CD4-positive, alpha-beta T cell treated with Interleukin-17A for 1 hour (primary cell): Measurements from ENCODE around the gene PPP3CA.

Source experiments
- DNase-seq: peaks from one replicate; pipeline ENCODE4 v3.0.0-alpha.2; 2020

PPP3CA gene

GRCh38 chr4:101081695-101082369 is 265.5 kb downstream of the PPP3CA start:
- no peak for DNase-seq

- no peak for DNase-seq
These were observed 266.2 kb downstream of the PPP3CA start for GRCh38 chr4:101081166-101081565.

GRCh38 chr4:101078950-101079349 is 268.4 kb downstream of the PPP3CA start:
- DNase-seq = no peak

- no peak for DNase-seq
These were observed 271.3 kb downstream of the PPP3CA start for GRCh38 chr4:101076032-101076431.

- DNase-seq = no peak
These were observed 271.8 kb downstream of the PPP3CA start for GRCh38 chr4:101075536-101075935.

- no peak for DNase-seq
These were observed 273.0 kb downstream of the PPP3CA start for GRCh38 chr4:101074326-101074725.

GRCh38 chr4:101071241-101071640 is 276.1 kb downstream of the PPP3CA start:
- no peak for DNase-seq

- no peak for DNase-seq
These were observed 279.2 kb downstream of the PPP3CA start for GRCh38 chr4:101068115-101068514.

GRCh38 chr4:101067383-101067782 is 279.9 kb downstream of the PPP3CA start:
- no peak for DNase-seq

GRCh38 chr4:101066626-101067170 is 280.6 kb downstream of the PPP3CA start:
- DNase-seq = no peak

- no peak for DNase-seq
These were observed 281.3 kb downstream of the PPP3CA start for GRCh38 chr4:101065935-101066485.

- DNase-seq = no peak
These were observed 282.0 kb downstream of the PPP3CA start for GRCh38 chr4:101065346-101065745.

- no peak for DNase-seq
These were observed 282.7 kb downstream of the PPP3CA start for GRCh38 chr4:101064541-101065180.

- no peak for DNase-seq
These were observed 291.9 kb downstream of the PPP3CA start for GRCh38 chr4:101055392-101055791.

- no peak for DNase-seq
These were observed 296.5 kb downstream of the PPP3CA start for GRCh38 chr4:101050837-101051205.

GRCh38 chr4:101050088-101050836 is 297.1 kb downstream of the PPP3CA start:
- no peak for DNase-seq

- DNase-seq = no peak
These were observed 297.8 kb downstream of the PPP3CA start for GRCh38 chr4:101049549-101050001.

GRCh38 chr4:101044766-101045165 is 302.6 kb downstream of the PPP3CA start:
- DNase-seq = no peak

GRCh38 chr4:101042847-101043246 is 304.5 kb downstream of the PPP3CA start:
- DNase-seq = no peak

- no peak for DNase-seq
These were observed 306.6 kb downstream of the PPP3CA start for GRCh38 chr4:101040776-101041175.

- peak; percentile 65 for DNase-seq
These were observed 308.0 kb downstream of the PPP3CA start for GRCh38 chr4:101039367-101039766.

GRCh38 chr4:101037938-101038413 is 309.4 kb downstream of the PPP3CA start:
- DNase-seq = peak; percentile 47

- DNase-seq = no peak
These were observed 310.1 kb downstream of the PPP3CA start for GRCh38 chr4:101037249-101037648.
